Mononuclear cell (primary cell): ENCODE measurements around the gene TRAPPC2B. TPM values are rescaled to one million over a fixed set of nuclear protein-coding genes. Genes with fewer than 3 reads are reported as not detected.

Source experiments
- H3K27me3 ChIP-seq: 2 replicates; pipeline ENCODE4 v1.6.0; 2011; ENCODE audit warnings: low read length, control low read depth; ENCODE audit not compliant: insufficient read depth
- H3K4me1 ChIP-seq: 2 replicates; pipeline ENCODE4 v1.5.1; 2011; ENCODE audit warnings: mild to moderate bottlenecking, low read length, control low read depth; ENCODE audit not compliant: insufficient read depth
- H3K4me3 ChIP-seq: 2 replicates; pipeline ENCODE4 v1.5.1; 2011; ENCODE audit warnings: mild to moderate bottlenecking, low read length, moderate library complexity
- H3K9me3 ChIP-seq: 2 replicates; pipeline ENCODE4 v1.5.1; 2011; ENCODE audit warnings: low read depth, mild to moderate bottlenecking, control low read depth, low read length
- total RNA-seq: library from RNA; depleted of rRNA; stranded (reverse); fragments of >200 nt; gene quantifications from one replicate; pipeline ENCODE4 v1.2.3, GENCODE V29; 2012

Gene TRAPPC2B
- total RNA-seq: 10.9 TPM

- peaks cover 15% of the 10 kb centered on the region for H3K9me3 ChIP-seq
- H3K4me3 ChIP-seq: peak within 1 kb of the TSS; percentile 51
- peaks cover 14% of the 10 kb centered on the region for H3K4me1 ChIP-seq
- H3K27me3 ChIP-seq: no peaks in the 10 kb centered on the region
These were observed at the start of gene TRAPPC2B, which contains the start of gene ZNF547 for GRCh38 chr19:57362997-57363687. TSS of gene TRAPPC2B (plus strand) at chr19:57363551. CDS start at chr19:57364834, 1,283 bp downstream. TSS of gene ZNF547 (plus strand) at chr19:57363551. CDS start at chr19:57368556, 5,005 bp downstream.

GRCh38 chr19:57314146-57314545 is 49.2 kb upstream of the TRAPPC2B start:
- Histone ChIP-seq H3K4me1 (no peaks in the 10 kb centered on the region), H3K4me3 (no peak overlapping the region), H3K9me3 (no peaks in the 10 kb centered on the region), H3K27me3 (peaks cover 43% of the 10 kb centered on the region)

- Histone ChIP-seq H3K27me3 (peaks cover 43% of the 10 kb centered on the region), H3K9me3 (no peaks in the 10 kb centered on the region), H3K4me1 (peaks cover 22% of the 10 kb centered on the region), H3K4me3 (no peak overlapping the region)
These were observed 45.8 kb upstream of the TRAPPC2B start for GRCh38 chr19:57317503-57317902.

- Histone ChIP-seq H3K4me3 (peak overlapping the region; percentile 74), H3K4me1 (peaks cover 22% of the 10 kb centered on the region), H3K27me3 (peaks cover 41% of the 10 kb centered on the region), H3K9me3 (no peaks in the 10 kb centered on the region)
These were observed 43.5 kb upstream of the TRAPPC2B start for GRCh38 chr19:57319869-57320179.

- Histone ChIP-seq H3K4me1 (peaks cover 22% of the 10 kb centered on the region), H3K9me3 (no peaks in the 10 kb centered on the region), H3K27me3 (peaks cover 35% of the 10 kb centered on the region), H3K4me3 (peak within 1 kb of the TSS; percentile 74)
These were observed 42.9 kb upstream of the TRAPPC2B start, which contains the start of gene ZNF543 for GRCh38 chr19:57320180-57321084. TSS of gene ZNF543 (plus strand) at chr19:57320472. CDS start at chr19:57320854, 382 bp downstream.

GRCh38 chr19:57321116-57321515 is 42.2 kb upstream of the TRAPPC2B start:
- peaks cover 22% of the 10 kb centered on the region for H3K4me1 ChIP-seq
- no peaks in the 10 kb centered on the region for H3K9me3 ChIP-seq
- H3K27me3 ChIP-seq: peaks cover 28% of the 10 kb centered on the region
- H3K4me3 ChIP-seq: peak overlapping the region; percentile 74

- H3K9me3 ChIP-seq: no peaks in the 10 kb centered on the region
These were observed 41.6 kb upstream of the TRAPPC2B start for GRCh38 chr19:57321751-57322150.

GRCh38 chr19:57324992-57325391 is 38.4 kb upstream of the TRAPPC2B start:
- Histone ChIP-seq H3K9me3 (peaks cover 18% of the 10 kb centered on the region), H3K27me3 (no peaks in the 10 kb centered on the region), H3K4me1 (peaks cover 18% of the 10 kb centered on the region), H3K4me3 (no peak overlapping the region)

More at GRCh38 chr19:57321751-57322150, 41.6 kb upstream of the TRAPPC2B start:
- H3K4me3 ChIP-seq: no peak overlapping the region
- peaks cover 22% of the 10 kb centered on the region for H3K4me1 ChIP-seq
- H3K27me3 ChIP-seq: peaks cover 22% of the 10 kb centered on the region

- Histone ChIP-seq H3K4me1 (no peaks in the 10 kb centered on the region), H3K27me3 (no peaks in the 10 kb centered on the region), H3K9me3 (peaks cover 25% of the 10 kb centered on the region), H3K4me3 (no peak overlapping the region)
These were observed 35.4 kb upstream of the TRAPPC2B start for GRCh38 chr19:57327993-57328392.

GRCh38 chr19:57334191-57334590 is 29.2 kb upstream of the TRAPPC2B start:
- Histone ChIP-seq H3K4me3 (no peak overlapping the region), H3K9me3 (peaks cover 10% of the 10 kb centered on the region)

GRCh38 chr19:57338877-57339276 is 24.5 kb upstream of the TRAPPC2B start:
- Histone ChIP-seq H3K4me1 (no peaks in the 10 kb centered on the region), H3K9me3 (no peaks in the 10 kb centered on the region), H3K4me3 (no peak overlapping the region), H3K27me3 (no peaks in the 10 kb centered on the region)

More at GRCh38 chr19:57334191-57334590, 29.2 kb upstream of the TRAPPC2B start:
- H3K4me1 ChIP-seq: no peaks in the 10 kb centered on the region
- no peaks in the 10 kb centered on the region for H3K27me3 ChIP-seq

GRCh38 chr19:57342582-57342981 is 20.8 kb upstream of the TRAPPC2B start:
- H3K4me1 ChIP-seq: no peaks in the 10 kb centered on the region
- no peaks in the 10 kb centered on the region for H3K9me3 ChIP-seq

GRCh38 chr19:57348136-57348535 is 15.2 kb upstream of the TRAPPC2B start:
- H3K27me3 ChIP-seq: peaks cover 6% of the 10 kb centered on the region
- H3K4me1 ChIP-seq: peaks cover 16% of the 10 kb centered on the region
- H3K9me3 ChIP-seq: no peaks in the 10 kb centered on the region
- H3K4me3 ChIP-seq: no peak overlapping the region

More at GRCh38 chr19:57342582-57342981, 20.8 kb upstream of the TRAPPC2B start:
- peaks cover 6% of the 10 kb centered on the region for H3K27me3 ChIP-seq
- H3K4me3 ChIP-seq: no peak overlapping the region

GRCh38 chr19:57350877-57351805 is 12.2 kb upstream of the TRAPPC2B start, which contains the start of gene ZNF304:
TSS of gene ZNF304 (plus strand) at chr19:57351271. CDS start at chr19:57351665, 394 bp downstream.
- peaks cover 16% of the 10 kb centered on the region for H3K4me1 ChIP-seq
- peaks cover 8% of the 10 kb centered on the region for H3K9me3 ChIP-seq
- peaks cover 3% of the 10 kb centered on the region for H3K27me3 ChIP-seq
- peak within 1 kb of the TSS; percentile 69 for H3K4me3 ChIP-seq
